Right lobe of liver (tissue), 6 donors: ENCODE results near the gene ATPAF1. TPM values are rescaled to one million over a fixed set of nuclear protein-coding genes. Genes with fewer than 3 reads are reported as not detected.

Source experiments
- ATAC-seq, 4 donors: fragments of 200-7000 bp; cut with Tn5 transposase; one replicate each; pipeline ENCODE4 v1.9.1; 2020; ENCODE audit warnings: mild to moderate bottlenecking in 4 of 4, moderate library complexity in 4 of 4
- DNase-seq, 3 donors: peaks; one replicate each; pipeline ENCODE4 v3.0.0-alpha.2; 2020
- H3K27ac ChIP-seq, 3 donors: fragments of 200-600 bp; one replicate each; pipeline ENCODE4 v1.8.0; 2022
- H3K27me3 ChIP-seq, 2 donors: fragments of 200-600 bp; one replicate each; pipeline ENCODE4 v1.8.0; 2022
- H3K36me3 ChIP-seq, 4 donors: fragments of 200-600 bp; sonication (generic) in 1 of 4; one replicate each; pipeline versions ENCODE4 v1.5.1 to v1.8.0; 2017 to 2022; ENCODE audit warnings: control low read depth in 1 of 4
- H3K4me1 ChIP-seq, 4 donors: fragments of 200-600 bp; sonication (generic) in 1 of 4; one replicate each; pipeline versions ENCODE4 v1.5.1 to v1.8.0; 2017 to 2022; ENCODE audit warnings: control low read depth in 1 of 4
- H3K4me3 ChIP-seq, 3 donors: fragments of 200-600 bp; one replicate each; pipeline ENCODE4 v1.8.0; 2022
- H3K9me3 ChIP-seq, 4 donors: fragments of 200-600 bp; sonication (generic) in 1 of 4; one replicate each; pipeline versions ENCODE4 v1.5.1 to v1.8.0; 2017 to 2022; ENCODE audit warnings: control low read depth in 1 of 4
- CTCF ChIP-seq, 4 donors: fragments of 200-600 bp in 3 of 4; fragments of 450-650 bp in 1 of 4; IDR thresholded peaks; one replicate each; pipeline versions ENCODE4 v1.5.1 to v1.8.0; 2016 to 2022; ENCODE audit warnings: antibody characterized with exemption in 4 of 4, mild to moderate bottlenecking in 2 of 4
- POLR2A ChIP-seq: fragments of 450-650 bp; IDR thresholded peaks from one replicate; pipeline ENCODE4 v1.6.1; 2017; ENCODE audit warnings: antibody characterized with exemption, mild to moderate bottlenecking
- WGBS: methylation state at CpG from one replicate; pipeline ENCODE4 v1.1.6; 2018; ENCODE audit warnings: low coverage, low lambda C conversion rate; ENCODE audit not compliant: insufficient coverage; ENCODE audit errors: missing lambda C conversion rate; 5-methylcytosine and 5-hydroxymethylcytosine counted together
- intact Hi-C, 2 donors: fragments of 100-400 bp; cut with DNase I; formaldehyde crosslinking; loops; one replicate each; pipeline versions ENCODE4 v1.11.2 to v1.14.1; 2022
- long read RNA-seq: library from polyadenylated mRNA; unstranded; transcript quantifications from one replicate; pipeline ENCODE4 v2.0.0, GENCODE V29; 2019
- total RNA-seq, 6 experiments: library from RNA; depleted of rRNA in 2 of 6; stranded (reverse); fragments of >200 nt in 2 of 6; fragmentation: NEBNext Ultra II Directional in 3 of 6; extraction: Animal tissue kit (Norgen Biotek cat#: 25700) in 3 of 6; gene quantifications; one replicate each; pipeline versions ENCODE4 v1.1.0 to v1.2.4, GENCODE V29; 2016 to 2023
- donor health status: DM: no; HTN: yes; CAD: no.
- donor health status: DM: no; HTN: no; CAD: no.
- donor health status: DM: no; HTN: no; CAD: no.
- donor health status: DM: no; HTN: yes; CAD: no.
- donor health status: DM: no; HTN: yes; CAD: no.

The ATPAF1 gene, protein sequence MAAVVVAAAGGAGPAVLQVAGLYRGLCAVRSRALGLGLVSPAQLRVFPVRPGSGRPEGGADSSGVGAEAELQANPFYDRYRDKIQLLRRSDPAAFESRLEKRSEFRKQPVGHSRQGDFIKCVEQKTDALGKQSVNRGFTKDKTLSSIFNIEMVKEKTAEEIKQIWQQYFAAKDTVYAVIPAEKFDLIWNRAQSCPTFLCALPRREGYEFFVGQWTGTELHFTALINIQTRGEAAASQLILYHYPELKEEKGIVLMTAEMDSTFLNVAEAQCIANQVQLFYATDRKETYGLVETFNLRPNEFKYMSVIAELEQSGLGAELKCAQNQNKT
- 10 to 100 TPM; 34.9 to 57.1 (median 42.1) TPM for total RNA-seq
- long read RNA-seq, partial matches to known transcripts: 0 of 1 reads
- long read RNA-seq, other reads (novel, unspliced or antisense): 1 of 1 reads

DNA sequence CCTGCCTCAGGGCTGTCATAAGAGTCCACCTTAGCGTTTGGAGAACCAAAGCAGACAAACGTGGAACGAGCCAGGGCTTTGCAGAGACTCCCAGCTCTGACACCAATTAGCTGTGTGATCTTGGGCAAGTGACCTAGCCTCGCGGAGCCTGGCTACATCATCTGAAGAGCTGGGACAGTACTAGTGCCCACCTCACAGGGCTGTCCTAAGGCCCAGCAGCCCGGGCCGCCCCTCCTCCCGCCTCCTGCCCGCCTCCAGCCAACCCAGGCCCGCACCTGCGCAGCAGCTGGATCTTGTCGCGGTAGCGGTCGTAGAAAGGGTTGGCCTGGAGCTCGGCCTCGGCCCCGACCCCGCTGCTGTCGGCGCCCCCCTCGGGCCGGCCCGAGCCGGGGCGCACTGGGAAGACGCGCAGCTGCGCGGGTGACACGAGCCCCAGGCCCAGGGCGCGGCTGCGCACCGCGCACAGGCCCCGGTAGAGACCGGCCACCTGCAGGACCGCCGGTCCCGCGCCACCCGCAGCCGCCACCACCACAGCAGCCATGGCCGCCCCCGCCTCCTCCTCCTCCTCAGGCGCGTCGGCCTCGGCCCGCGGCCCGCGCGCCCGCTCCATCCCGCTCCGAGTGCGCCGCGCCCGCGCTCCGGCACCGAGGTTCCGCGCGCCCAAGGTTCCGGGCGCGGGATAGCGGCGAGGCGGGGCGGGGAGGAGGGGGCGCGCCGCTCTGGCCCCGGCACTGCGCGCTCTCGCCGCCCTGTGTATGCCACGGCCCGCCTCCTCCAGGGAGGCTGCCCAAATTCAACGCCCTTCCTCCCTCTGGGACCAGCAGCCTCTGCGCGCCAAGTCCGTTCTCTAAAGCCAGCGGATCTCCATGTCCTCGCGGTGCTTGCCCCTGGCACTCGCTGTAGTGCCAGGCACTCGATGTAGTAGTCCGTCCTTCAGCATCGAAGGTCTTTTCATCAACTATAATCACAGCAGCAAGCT, at the start of gene ATPAF1:
Gene ATPAF1, minus strand, starts transcription at position 583 of the 979 bp plus-strand sequence. Its CDS starts 42 bp downstream, at position 541.
- H3K9me3 ChIP-seq: no peaks in the 10 kb centered on the region
- peaks cover 0 to 14% (median 0%) of the 10 kb centered on the region in 4 donors for H3K36me3 ChIP-seq
- intact Hi-C loops: no loop called here
- peak within 1 kb of the TSS; percentile 67 to 92 (median 88) for H3K4me3 ChIP-seq
- ATAC-seq (peak; percentile 90 to 96 (median 94)), DNase-seq (peak; percentile 77 to 86 (median 86))
- H3K4me1 ChIP-seq: peaks cover 0 to 13% (median 0%) of the 10 kb centered on the region in 4 donors
- WGBS: 2% methylated on average over 9 of the region's 96 CpGs
- H3K27me3 ChIP-seq: no peaks in the 10 kb centered on the region
- peak; percentile 58 for TF ChIP-seq POLR2A
- no peak for TF ChIP-seq CTCF (IDR thresholded peaks at IDR 0.05)
- peak within 1 kb of the TSS; percentile 47 to 61 (median 54) for H3K27ac ChIP-seq

DNA sequence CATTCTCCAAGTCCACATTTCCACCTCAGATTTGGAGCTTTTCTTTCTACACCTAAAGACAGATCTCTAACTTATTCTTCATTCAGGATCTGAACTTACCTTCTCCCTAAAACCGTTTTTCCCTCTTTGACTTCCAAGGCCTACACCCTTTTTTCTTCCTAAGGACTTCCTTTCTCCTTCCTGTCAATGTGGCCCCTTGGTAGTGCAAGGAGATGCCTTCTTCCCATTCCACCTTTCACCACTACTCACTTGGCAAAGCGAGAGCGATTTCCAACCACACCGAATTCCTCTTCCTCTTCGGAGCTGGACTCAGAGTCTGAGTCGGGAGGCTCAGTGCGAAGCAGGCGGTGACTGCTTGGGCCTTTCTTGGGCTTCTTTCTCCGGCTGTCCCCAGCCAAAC, 49.5 kb upstream of the ATPAF1 start:
- intact Hi-C loops: no loop called here

DNA sequence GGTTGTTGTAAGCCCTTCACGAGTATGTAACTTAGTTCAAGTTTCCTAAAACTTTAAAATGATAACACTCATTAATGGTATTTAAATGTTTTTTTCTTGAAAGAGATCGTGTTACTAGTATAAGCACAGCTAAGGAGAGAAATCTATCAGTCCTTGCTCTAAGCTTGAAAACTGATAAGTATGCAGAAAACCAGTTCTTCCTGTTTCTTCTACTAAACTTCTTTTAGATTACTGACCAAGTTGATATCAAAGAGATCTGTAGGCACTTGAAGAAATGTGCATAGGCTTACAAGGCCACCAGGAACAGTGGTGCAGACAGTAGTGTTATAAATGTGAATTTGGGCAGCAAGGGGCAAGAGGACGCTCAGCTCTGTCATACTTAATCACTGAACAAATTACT, 46.8 kb upstream of the ATPAF1 start:
- DNase-seq: no peak
- no peak for ATAC-seq
- Histone ChIP-seq H3K27me3 (no peaks in the 10 kb centered on the region), H3K4me1 (peaks cover 0 to 19% (median 3%) of the 10 kb centered on the region in 4 donors), H3K36me3 (peaks cover 0 to 34% (median 3%) of the 10 kb centered on the region in 4 donors), H3K9me3 (no peaks in the 10 kb centered on the region), H3K27ac (no peak overlapping the region), H3K4me3 (no peak overlapping the region)
- WGBS: 85% methylated on average over 3 of the region's 3 CpGs
- intact Hi-C loops: no loop called here
- no peak for TF ChIP-seq POLR2A
- no peak for TF ChIP-seq CTCF (IDR thresholded peaks at IDR 0.05)

More for the DNA sequence above, 49.5 kb upstream of the ATPAF1 start:
- peaks cover 0 to 27% (median 2%) of the 10 kb centered on the region in 4 donors for H3K36me3 ChIP-seq
- no peaks in the 10 kb centered on the region for H3K9me3 ChIP-seq
- peak overlapping the region in 1 of 3 donors; percentile 92 for H3K4me3 ChIP-seq
- H3K27me3 ChIP-seq: no peaks in the 10 kb centered on the region
- ATAC-seq (no peak), DNase-seq (no peak)
- H3K4me1 ChIP-seq: peaks cover 0 to 19% (median 3%) of the 10 kb centered on the region in 4 donors
- no peak overlapping the region for H3K27ac ChIP-seq
- TF ChIP-seq POLR2A: no peak
- no peak for TF ChIP-seq CTCF (IDR thresholded peaks at IDR 0.05)
- WGBS: 79% methylated on average over 9 of the region's 9 CpGs

DNA sequence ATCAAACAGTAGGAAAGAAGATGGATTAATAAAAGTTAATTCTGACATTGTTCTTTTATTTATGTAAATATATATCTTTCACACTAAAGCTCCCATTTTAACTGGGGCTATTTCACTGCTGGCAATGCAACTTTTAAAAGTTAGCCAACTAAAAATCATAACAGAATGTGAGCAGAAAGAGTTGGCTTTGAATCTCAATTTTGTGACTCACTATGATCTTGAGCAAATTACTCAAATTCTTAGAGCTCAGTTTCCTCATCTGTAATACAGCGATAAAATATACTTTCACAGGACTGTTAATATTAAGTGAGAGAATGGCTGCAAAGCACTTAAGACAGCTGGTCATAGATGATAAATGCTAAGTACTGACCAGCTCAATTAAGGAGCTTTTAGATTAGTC, 40.0 kb upstream of the ATPAF1 start:
- H3K27ac ChIP-seq: no peak overlapping the region
- ATAC-seq: no peak
- H3K27me3 ChIP-seq: no peaks in the 10 kb centered on the region
- intact Hi-C loops: no loop called here
- DNase-seq: no peak
- H3K9me3 ChIP-seq: no peaks in the 10 kb centered on the region
- H3K36me3 ChIP-seq: peaks cover 0 to 38% (median 14%) of the 10 kb centered on the region in 4 donors
- H3K4me3 ChIP-seq: no peak overlapping the region
- TF ChIP-seq POLR2A: no peak
- no peak for TF ChIP-seq CTCF (IDR thresholded peaks at IDR 0.05)
- no peaks in the 10 kb centered on the region for H3K4me1 ChIP-seq
- WGBS: 100% methylated on average over 1 of the region's 1 CpG
